Neural crest cell (in vitro differentiated cells): ENCODE measurements around the gene ARHGAP20. TPM values are rescaled to one million over a fixed set of nuclear protein-coding genes. Genes with fewer than 3 reads are reported as not detected.

Experiments used
- DNase-seq: peaks from one replicate; pipeline ENCODE4 v3.0.0; 2021; ENCODE audit warnings: low read depth, mixed read lengths, low spot score
- H3K27ac Mint-ChIP-seq: one replicate; pipeline ENCODE4 v1.8.0; 2021; ENCODE audit warnings: mild to moderate bottlenecking, mixed read lengths; ENCODE audit not compliant: unreplicated experiment
- H3K27me3 Mint-ChIP-seq: 2 replicates; pipeline ENCODE4 v1.8.0; 2021; ENCODE audit warnings: low read depth, mild to moderate bottlenecking, mixed read lengths
- H3K36me3 Mint-ChIP-seq: 2 replicates; pipeline ENCODE4 v1.8.0; 2021; ENCODE audit warnings: low read depth, mild to moderate bottlenecking, mixed read lengths
- H3K4me1 Mint-ChIP-seq: 2 replicates; pipeline ENCODE4 v1.8.0; 2021; ENCODE audit warnings: mixed read lengths
- H3K4me3 Mint-ChIP-seq: one replicate; pipeline ENCODE4 v1.8.0; 2021; ENCODE audit warnings: mild to moderate bottlenecking, mixed read lengths
- H3K9me3 Mint-ChIP-seq: 2 replicates; pipeline ENCODE4 v1.8.0; 2021; ENCODE audit warnings: mixed read lengths
- total RNA-seq: library from RNA; stranded (reverse); gene quantifications from 2 replicates; pipeline ENCODE4 v1.2.1, GENCODE V29; 2021
- TF ChIP-seq, protein P1 (sequence below): fragments of 200-600 bp; sonication (generic); conservative IDR thresholded peaks from 2 replicates; pipeline ENCODE4 v1.5.0; 2021; ENCODE audit warnings: antibody characterized with exemption, mild to moderate bottlenecking

The ARHGAP20 gene
- total RNA-seq, 1 donor from 2014 or later, result 0.23 TPM

GRCh38 chr11:110614031-110614430 is 98.2 kb downstream of the ARHGAP20 start:
- no peak overlapping the region for H3K27ac Mint-ChIP-seq
- H3K4me1 Mint-ChIP-seq, result no peaks in the 10 kb centered on the region
- peaks cover 4% of the 10 kb centered on the region for H3K9me3 Mint-ChIP-seq
- TF ChIP-seq, protein P1, sequence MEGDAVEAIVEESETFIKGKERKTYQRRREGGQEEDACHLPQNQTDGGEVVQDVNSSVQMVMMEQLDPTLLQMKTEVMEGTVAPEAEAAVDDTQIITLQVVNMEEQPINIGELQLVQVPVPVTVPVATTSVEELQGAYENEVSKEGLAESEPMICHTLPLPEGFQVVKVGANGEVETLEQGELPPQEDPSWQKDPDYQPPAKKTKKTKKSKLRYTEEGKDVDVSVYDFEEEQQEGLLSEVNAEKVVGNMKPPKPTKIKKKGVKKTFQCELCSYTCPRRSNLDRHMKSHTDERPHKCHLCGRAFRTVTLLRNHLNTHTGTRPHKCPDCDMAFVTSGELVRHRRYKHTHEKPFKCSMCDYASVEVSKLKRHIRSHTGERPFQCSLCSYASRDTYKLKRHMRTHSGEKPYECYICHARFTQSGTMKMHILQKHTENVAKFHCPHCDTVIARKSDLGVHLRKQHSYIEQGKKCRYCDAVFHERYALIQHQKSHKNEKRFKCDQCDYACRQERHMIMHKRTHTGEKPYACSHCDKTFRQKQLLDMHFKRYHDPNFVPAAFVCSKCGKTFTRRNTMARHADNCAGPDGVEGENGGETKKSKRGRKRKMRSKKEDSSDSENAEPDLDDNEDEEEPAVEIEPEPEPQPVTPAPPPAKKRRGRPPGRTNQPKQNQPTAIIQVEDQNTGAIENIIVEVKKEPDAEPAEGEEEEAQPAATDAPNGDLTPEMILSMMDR, result no peak
- H3K4me3 Mint-ChIP-seq, result no peak overlapping the region
- H3K36me3 Mint-ChIP-seq, result no peaks in the 10 kb centered on the region
- DNase-seq, result no peak
- H3K27me3 Mint-ChIP-seq, result no peaks in the 10 kb centered on the region

GRCh38 chr11:110613197-110613918 is 98.9 kb downstream of the ARHGAP20 start:
- no peaks in the 10 kb centered on the region for H3K27me3 Mint-ChIP-seq
- no peaks in the 10 kb centered on the region for H3K4me1 Mint-ChIP-seq
- TF ChIP-seq, protein P1, result no peak
- no peak overlapping the region for H3K4me3 Mint-ChIP-seq
- H3K27ac Mint-ChIP-seq, result no peak overlapping the region
- no peak for DNase-seq
- H3K36me3 Mint-ChIP-seq, result no peaks in the 10 kb centered on the region
- H3K9me3 Mint-ChIP-seq, result peaks cover 1% of the 10 kb centered on the region

GRCh38 chr11:110606415-110606814 is 105.8 kb downstream of the ARHGAP20 start:
- Mint-ChIP-seq H3K9me3 (no peaks in the 10 kb centered on the region), H3K4me3 (no peak overlapping the region), H3K27me3 (peaks cover 9% of the 10 kb centered on the region), H3K4me1 (peaks cover 9% of the 10 kb centered on the region), H3K27ac (no peak overlapping the region), H3K36me3 (no peaks in the 10 kb centered on the region)
- DNase-seq, result no peak
- TF ChIP-seq, protein P1, result no peak

- no peaks in the 10 kb centered on the region for H3K36me3 Mint-ChIP-seq
Observed at GRCh38 chr11:110601936-110602335, 110.3 kb downstream of the ARHGAP20 start.

GRCh38 chr11:110600322-110600721 is 111.9 kb downstream of the ARHGAP20 start:
- no peaks in the 10 kb centered on the region for H3K36me3 Mint-ChIP-seq
- H3K4me3 Mint-ChIP-seq, result no peak overlapping the region
- peaks cover 5% of the 10 kb centered on the region for H3K27me3 Mint-ChIP-seq
- H3K9me3 Mint-ChIP-seq, result peaks cover 2% of the 10 kb centered on the region
- TF ChIP-seq, protein P1, result no peak
- no peak for DNase-seq
- no peak overlapping the region for H3K27ac Mint-ChIP-seq
- no peaks in the 10 kb centered on the region for H3K4me1 Mint-ChIP-seq

More at GRCh38 chr11:110601936-110602335, 110.3 kb downstream of the ARHGAP20 start:
- Mint-ChIP-seq H3K4me1 (peaks cover 9% of the 10 kb centered on the region), H3K27me3 (peaks cover 9% of the 10 kb centered on the region), H3K27ac (no peak overlapping the region), H3K9me3 (peaks cover 2% of the 10 kb centered on the region), H3K4me3 (no peak overlapping the region)
- TF ChIP-seq, protein P1, result no peak
- DNase-seq, result no peak
